HG02938 (cell line): ENCODE results near the gene COX7A2.

Experiments used
- ATAC-seq: cut with Tn5 transposase; IDR thresholded peaks from one replicate; pipeline ENCODE4 v1.9.1; 2021; ENCODE audit warnings: mild to moderate bottlenecking, moderate library complexity; ENCODE audit not compliant: unreplicated experiment

The COX7A2 gene

DNA sequence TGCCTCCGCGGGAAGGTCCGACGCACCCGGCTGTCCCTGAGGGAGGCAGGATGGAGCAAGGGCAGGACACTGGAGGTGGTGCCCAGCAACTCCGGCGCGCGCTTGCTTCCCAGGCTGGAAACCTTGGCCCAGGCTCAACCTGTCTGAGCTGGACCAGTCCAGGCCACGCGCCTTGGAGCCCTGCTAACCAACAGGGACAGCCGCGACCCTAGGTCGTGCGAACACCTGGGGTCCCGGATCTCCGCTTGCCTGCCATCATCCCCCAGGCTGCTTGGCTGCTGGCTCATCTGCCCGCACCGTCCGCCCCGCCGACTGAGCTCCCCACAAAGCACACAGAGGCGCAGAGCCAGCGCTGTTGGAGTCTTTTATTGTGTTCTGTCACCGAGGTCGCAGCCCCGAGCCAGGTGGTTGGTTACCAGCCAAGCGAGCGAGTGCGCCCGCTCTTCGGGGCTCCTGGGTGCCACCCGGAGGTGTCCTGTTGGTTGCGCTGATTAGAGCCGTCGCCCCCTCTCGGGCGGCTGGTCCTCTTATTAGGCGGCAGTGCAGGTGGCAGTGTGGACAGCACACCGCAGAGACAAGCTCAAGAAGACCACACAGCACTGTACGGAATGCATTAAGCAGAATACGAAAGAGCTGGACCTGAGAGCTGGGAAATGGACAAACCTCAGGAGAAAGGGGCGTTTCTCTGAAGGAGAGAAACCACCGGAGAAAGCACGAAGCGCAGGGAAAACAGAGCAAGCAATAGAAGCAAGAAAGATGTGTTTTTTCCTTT lies 41.5 kb downstream of the COX7A2 start:
- no peak for ATAC-seq

DNA sequence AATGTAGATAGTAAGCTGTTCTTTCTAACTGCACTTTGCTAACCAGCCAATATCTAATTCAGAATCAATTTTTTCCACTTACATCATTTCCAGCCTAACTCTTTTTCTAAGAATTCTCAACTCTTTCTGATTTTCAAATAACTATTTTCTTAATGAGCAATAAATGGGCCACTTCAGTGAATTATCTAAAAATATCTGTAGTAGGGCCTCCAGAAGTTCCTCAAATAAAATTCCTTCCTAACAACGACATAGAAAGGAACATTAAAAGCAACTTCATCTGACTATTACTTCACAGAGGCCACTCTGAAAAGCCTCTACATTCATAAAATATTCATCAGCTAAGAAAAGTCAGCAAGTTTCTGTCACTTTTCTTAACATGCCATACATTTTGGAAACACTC lies 42.6 kb downstream of the COX7A2 start:
- ATAC-seq, result no peak

DNA sequence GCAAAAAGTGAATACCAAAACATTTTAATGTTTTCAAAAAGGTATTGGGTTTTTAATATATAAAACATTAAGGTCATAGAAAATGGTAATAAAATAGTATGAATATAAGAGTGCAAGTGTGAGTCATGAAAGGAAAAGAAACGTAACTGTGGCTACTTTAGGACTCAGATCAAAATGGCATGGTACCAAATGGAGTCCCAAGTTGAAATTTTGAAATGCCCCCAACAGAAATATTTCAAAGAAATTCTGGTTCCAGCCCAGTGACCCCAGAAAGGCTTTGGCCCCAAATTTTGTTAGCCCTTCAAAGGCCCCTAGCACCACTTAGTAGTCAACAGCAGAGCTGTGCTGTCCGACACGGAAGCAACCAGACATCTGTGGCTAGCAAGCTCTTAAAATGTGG lies 43.7 kb downstream of the COX7A2 start:
- no peak for ATAC-seq

DNA sequence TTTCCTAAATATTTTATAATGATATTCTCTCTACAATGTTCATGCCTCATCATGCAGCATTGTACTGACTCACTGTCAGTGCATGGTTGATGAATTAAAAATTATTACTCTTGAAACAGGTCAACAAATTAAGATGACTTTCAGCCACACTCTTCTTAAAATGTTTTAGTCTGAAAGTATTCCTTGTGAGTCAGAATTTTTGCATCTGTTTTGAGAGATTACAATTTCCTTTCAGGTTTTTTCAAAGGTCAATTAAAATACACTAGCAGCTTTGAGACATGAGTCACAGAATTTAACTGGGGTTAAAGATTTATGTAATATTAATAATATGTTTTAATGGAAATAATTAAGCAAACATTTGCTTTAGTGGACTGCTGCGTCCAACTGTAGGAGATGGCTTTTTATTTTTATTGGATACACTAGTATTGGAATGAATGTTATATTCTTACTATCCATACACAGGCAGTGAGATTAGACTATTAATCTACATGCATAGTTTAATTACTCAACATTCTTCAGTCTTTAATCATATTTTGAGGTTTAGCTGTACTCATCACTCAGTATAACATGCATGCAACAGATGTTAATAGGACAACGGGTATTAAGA lies 47.4 kb downstream of the COX7A2 start:
- no peak for ATAC-seq

DNA sequence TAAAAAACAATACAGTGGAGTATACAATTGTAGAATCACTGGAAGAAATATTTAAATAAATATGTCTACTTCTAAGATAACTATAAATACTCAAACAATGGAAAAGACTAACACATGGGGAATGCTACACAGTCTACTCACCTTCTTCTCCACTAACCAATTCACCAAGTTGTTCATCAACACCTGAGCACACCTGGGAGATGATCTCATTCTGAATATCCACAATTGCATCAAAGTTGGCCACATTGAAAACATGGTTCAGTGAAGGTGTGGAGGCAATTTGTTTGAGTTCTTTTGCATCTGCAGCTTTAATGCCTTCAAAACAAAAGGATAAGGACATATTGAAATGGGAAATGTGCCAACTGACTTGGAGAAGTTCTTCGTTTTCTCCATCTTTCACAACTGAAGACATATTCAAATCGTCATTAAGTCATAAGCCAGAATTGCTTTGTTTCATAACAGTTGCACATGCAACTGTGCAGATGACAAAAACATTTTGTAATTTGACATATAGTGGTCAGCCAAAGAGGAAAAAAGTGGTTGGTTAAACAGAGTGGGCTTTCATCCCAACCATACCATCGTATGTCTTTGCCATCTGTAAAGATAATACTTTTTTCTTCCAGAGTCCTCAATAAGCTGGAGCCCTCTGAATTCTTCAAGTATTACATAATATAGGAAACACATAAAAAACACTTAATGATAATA lies 55.2 kb downstream of the COX7A2 start:
- ATAC-seq, result no peak
